HG03520 (cell line): ENCODE data around the gene FGF4.
"Not testable (repeated sequence)": the region's sequence is repeated elsewhere in the genome, so short reads cannot be mapped to it uniquely, and the experiment has no call there.

Source experiments
- ATAC-seq: cut with Tn5 transposase; IDR thresholded peaks from one replicate; pipeline ENCODE4 v1.9.1; 2021; ENCODE audit warnings: mild to moderate bottlenecking, moderate library complexity; ENCODE audit not compliant: unreplicated experiment

Gene FGF4

DNA sequence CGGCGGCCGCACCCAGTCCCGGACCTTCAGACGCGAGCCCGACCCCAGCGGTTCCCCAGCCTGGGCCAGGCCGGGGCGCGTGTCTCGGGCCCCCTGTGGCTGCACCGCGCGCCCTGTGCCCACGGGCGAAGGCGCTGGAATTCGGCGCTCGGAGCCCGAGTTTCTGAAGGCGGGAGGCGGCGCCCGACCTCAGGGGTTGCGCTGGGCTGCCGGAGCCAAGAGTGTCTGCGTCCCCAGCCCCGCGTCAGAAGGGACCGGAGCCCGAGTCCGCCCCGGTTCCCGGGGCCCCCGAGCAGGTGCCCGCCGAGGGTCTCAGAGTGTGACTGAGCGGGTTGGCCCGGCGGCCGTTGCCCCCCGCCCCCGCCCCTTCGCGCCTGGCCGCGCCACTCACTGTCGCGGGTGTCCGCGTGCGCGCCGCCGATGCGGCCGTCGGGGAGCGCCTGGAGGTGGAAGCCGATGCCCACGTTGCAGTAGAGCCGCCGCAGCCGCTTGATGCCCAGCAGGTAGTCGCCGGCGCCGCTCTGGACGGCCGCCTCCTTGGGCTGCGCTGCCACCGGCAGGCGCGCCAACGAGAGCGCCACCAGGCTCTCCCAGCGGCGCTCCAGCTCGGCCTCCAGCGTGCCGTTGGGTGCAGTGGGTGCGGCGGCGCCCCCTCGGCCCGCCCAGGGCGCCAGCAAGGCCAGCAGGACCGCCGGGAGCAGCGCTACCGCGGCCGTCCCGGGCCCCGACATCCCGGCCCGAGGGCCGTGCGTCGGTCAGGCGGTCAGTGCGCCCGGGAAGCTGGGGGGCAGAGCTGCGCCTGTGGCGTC, 583 bp downstream of the FGF4 start:
- ATAC-seq = no peak

DNA sequence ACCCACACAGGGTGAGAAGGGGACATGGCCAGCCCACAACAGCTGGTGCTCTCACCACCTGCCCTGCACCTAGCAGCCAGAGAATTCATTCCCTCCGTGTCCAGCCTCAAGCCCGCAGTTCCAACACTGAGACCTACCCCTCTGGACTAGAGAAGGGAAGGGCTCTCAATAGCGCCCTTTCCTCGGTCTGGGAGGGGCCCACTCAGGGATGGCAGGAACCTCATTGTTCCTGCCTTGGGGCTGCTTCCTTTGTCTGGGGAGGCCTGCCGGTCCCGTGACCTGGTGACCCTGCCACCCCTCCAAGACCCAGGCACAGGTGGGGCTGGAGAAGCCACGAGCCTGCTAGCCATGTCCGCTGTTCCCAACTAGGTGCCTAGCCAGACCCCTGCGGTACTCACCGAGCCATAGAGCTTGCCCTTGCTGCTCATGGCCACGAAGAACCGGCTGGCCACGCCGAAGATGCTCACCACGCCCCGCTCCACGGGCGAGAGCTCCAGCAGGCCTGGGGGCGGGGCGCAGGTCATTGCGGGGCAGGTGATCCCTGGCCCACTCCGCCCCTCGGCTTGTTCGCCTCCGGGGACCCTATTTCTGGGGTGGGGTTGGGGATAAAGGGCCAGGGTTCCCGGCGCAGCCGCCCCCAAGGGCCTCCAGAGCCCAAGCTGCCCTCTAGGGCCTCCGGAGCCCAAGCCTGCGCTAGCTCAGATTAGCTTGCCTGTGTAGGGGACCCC, 1.4 kb downstream of the FGF4 start:
- ATAC-seq = no peak

DNA sequence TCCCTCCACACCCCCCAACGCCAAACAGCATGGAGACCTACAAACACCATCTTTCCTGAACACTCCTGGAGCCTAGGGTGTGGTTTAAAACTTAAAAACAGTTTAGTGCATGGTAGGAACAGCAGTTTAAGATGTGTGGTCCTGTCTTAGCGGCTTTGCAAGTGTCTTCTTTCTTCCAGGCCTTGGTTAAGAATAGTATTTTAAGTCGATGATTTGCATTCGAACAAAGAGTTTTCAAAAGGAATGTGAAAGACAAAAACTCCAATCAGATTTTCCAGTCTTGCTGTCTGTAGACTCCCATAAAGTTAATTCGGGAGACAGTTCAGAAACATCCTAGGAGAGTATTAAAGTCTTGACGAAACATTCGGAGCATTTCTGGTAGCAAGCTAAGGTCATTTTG, 3.7 kb downstream of the FGF4 start:
- ATAC-seq = no peak

DNA sequence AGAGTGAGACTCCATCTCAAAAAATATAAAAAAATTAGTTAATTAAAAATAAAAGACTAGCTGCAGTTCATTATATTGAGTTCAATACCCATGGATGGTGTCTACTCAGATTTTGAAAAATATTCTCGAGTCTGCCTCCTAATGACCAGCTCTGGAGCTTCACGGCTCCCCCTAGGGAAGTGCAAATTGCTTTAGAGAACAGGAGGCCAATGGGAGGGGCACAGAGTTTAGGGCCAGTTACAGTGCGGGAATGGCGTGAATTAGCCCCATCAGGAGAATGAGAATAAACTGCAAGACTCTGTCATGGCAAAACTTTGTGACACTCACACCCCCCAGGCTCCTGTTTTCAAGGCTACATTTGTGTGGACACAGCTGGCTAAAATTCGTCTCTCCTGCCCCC, 4.6 kb downstream of the FGF4 start:
- no peak for ATAC-seq

DNA sequence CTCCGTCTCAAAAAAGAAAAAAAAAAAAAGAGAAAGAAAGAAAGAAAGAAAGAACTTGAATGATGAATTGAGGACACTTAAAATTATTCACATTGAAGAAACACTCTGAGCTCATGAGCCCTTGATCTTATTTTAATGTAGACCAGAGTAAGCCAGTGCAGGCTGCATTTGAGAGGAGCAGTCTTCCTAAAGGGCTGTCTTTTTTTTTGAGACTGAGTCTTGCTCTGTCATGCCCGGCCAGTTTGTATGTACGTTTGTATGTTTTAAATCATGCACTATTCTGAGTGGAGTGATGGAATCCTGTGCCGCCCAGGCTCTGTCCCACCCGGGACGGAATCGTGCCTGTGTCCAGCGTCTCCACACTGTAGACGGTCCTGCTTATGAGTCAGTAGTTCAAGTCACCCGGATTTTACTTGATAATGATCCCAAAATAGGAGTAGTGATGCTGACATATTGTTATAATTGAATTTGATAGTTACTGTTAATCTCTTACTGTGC, 9.6 kb downstream of the FGF4 start:
- no peak for ATAC-seq

DNA sequence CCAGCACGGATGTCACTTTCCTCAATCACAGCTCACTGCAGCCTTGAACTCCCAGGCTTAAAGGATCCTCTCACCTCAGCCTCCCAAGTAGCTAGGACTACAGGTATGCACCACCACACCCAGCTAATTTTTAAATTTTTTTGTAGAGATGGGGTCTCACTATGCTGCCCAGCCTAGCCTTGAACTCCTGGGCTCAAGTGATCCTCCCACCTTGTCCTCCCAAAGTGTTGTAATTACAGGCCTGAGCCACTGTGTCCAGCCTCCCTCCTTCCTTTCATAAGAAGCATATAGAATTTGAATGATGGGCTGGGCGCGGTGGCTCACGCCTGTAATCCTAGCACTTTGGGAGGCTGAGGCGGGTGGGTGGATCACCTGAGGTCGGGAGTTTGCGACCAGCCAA, 10.2 kb downstream of the FGF4 start:
- ATAC-seq = not testable (repeated sequence)

DNA sequence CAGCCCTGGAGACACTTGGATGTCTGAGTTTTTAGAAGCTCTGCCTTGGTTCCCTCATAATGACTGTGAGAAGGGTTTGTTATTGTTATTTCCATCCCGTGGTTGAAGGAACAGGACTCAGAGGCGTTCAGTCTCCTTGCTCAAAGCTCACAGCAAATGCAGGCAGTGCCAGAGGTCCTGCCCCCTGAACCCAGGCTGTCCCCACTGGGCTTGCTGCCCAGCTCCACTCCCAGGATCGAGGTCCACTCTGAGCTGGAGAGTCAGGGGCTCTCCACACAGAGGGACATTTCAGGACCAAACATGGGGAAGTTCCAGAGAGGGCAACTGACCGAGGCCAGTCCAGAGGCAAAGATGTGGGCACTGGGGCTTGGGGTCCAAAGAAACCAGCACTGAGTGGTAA, 14.8 kb downstream of the FGF4 start:
- no peak for ATAC-seq

DNA sequence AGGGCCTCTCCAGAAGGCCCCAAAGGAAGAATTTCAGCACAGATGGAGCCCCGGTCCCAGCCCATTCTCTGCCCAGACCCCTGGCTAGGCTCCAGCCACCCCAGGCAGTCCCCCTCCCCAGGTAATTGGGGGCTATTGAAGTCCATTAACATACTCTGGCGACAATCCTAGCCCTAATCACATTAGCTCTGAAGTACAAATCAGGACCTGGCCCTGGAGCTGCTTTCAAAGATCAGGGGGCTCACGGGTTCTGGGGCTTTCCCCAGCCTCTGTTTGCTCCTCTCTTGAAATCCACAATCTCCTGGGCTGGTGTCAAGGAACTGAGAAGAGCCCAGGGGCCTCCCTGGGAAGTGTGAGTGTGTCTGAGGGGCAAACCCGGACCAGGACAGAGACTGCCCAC, 22.3 kb downstream of the FGF4 start:
- no peak for ATAC-seq

DNA sequence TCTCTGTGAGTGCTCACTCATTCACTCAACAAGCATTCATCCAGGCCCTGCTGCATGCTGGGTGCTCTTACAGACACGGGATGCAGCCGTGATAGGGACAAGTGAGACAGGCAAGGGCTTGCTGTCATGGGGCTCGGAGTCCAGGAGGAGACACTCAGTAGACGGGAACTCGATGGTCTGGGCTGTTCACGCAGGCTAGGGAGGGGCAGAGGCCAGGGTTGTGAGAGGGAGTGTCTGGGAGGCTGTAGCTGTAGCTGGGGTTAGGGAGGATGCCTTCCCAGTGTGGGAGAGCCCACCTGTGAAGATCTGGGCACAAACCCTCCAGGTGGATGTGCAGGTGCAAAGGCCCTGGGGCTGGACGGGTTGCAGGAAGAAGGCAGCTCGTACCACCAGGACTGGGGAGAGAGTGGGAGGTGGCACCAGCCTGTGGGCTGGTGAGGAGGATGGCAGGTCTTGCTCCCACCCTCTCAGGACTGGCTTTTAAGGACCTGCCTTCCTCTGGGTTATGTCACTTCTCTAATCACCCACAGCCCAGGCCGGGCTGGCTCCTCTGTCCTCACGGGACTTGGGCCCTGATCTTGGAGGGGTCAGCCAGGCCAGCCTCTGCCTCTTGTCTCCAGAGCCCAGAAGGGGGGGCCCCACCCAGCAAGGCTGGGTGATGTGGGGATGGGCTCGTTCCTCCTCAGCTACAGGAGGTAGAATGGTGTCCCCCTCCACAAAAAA, 24.1 kb downstream of the FGF4 start:
- ATAC-seq = no peak

DNA sequence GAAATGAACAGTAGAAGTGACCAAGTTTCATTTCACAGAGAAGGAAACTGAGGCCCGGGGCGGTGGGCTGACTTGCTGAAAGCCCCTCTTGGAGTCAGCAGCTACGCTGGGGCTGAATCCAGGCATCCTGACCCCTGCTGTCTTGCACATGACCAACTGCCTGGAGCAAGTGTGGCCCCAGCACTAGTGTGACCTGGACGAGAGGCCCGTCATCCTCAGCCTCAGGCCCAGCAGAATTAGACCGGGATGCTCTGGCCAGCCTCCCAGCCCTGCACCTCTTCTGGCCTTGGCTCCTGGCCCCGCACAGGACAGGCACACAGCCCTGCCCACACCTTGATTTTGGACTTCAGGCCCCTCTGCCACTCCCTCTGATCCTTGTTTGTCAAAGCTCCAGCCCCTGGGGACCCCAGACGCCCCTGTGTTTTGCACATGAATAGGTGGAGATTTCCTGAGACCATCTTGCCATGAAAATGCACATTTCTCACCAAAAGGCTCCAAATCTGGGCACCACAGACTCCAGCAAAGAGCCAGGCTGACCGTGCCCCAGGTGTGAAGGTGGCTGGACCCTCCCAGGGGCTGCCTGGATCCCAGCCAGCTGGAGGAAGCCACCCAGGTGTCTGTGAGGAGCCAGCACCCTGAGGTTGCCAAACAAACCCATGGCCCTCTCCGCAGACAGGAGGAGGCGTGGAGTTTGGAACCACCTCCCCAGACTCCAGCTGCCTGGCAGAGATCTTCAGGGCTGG, 24.9 kb downstream of the FGF4 start:
- ATAC-seq = no peak

DNA sequence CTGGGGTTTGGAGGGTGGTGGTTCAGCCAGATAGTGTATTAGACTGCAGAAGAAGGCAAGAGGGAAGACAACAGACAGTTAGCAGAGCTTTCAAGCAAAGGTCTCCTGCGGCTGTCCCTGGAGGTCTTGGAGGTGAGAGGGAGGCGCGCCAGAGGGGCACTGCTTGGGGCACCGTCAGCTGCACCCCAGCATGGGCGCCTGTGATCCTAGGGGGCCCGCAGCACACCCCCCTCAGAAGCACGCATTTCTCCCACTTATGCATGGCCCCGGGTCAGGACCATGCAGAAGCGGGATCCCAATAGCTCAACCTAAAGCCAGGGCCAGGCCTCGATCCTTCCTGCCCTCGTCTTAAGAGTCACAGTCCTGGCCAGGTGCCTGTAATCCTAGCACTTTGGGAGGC, 26.5 kb downstream of the FGF4 start:
- ATAC-seq = no peak

DNA sequence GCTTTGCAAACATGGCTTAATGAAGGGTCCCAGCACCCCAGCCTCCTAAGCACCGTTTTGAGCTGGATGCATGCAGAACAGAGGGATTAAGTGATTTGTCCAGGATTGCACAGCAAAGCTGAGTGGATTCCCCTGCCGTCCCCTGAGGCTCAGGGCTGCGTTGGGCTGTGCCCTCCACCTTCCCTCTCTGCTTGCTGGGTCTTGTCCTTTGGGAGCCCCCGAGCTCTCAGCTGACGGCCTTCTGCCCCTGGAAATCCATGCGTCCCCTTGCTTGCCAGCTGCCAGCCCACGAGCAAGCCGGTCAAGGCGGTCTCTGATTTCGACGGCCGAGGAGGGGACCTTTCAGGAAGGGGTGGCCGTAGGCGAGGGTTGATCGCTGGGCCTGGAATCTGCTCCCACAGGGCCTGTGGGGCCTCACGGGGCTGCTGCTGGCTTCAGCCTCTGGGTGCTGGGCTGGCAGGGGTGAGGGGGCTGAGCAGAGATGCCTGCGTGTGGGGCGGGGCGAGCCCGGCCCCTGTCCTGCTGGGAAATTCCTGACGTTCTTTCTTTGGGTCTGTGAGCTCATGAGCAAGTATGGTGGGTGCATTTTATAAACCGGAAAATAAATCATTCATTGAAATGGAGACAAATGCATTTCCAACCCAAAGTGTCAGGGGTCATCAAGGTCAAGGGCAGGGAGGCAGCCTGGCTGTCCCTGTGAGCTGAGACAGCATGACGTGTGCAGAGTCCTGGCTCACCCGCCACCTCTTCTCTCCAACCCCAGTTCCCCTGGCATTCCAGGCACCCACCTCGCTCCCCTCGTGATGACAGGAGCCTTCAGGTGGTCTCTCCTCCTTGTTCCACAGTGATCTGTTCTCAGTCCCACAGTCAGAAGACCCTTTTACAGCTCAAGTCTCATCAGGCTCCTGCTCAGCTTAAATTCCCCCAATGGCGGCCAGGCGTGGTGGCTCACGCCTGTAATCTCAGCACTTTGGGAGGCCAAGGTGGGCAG, 28.1 kb downstream of the FGF4 start:
- ATAC-seq = no peak

DNA sequence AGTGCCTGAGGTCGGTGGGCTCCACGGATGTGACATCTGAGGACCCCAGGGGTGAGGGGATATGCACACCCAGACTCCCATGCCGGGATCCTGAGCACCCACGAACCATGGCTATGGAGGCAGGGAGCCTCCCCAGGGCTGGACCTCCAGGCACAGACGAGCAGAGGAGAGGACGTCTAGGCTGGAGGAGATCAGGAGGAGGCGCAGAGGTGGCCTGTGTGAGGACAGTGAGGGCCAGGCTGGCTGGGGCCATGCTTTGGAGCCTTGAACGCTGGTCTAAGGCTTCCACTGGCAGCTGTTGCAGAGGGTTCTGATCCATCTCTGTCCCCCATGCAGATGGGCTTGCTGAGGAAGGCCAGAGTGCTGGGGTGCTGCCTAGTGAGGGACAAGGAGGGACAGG, 29.0 kb downstream of the FGF4 start:
- no peak for ATAC-seq

DNA sequence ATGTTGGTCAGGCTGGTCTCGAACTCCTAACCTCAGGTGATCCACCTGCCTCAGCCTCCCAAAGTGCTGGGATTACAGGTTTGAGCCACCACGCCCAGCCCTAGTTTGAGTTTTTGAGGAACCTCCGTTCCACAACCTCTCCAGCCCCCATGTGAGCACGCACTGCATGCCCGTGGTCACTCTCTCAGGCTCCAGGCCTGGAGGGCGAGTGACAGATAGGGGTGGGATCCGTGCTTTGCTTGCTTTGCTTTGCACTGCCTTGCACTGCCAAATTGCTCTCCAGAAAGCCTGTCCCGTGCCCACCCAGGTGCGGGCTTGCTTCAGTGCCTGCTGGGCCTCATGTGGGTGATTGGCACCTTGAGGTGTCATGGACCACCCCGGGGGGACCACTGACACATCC, 29.9 kb downstream of the FGF4 start:
- no peak for ATAC-seq

DNA sequence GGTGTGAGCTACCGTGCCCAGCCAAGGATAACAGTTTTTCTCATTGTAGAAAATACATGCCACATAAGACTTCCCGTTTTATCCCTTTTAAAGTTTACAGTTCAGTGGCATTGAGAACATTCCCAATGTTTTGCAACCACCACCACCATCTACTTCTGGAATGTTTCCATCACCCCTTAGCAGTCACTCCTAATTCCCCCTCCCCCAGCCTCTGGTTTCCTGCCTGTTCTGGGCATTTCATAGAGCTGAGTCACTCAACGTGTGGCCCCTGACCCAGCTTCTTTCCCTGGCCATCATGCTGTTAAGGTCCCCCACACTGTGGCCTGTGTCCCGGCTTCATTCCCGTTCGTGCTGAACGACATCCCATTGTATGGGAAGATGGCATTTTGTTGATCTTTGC, 30.7 kb downstream of the FGF4 start:
- ATAC-seq = no peak

DNA sequence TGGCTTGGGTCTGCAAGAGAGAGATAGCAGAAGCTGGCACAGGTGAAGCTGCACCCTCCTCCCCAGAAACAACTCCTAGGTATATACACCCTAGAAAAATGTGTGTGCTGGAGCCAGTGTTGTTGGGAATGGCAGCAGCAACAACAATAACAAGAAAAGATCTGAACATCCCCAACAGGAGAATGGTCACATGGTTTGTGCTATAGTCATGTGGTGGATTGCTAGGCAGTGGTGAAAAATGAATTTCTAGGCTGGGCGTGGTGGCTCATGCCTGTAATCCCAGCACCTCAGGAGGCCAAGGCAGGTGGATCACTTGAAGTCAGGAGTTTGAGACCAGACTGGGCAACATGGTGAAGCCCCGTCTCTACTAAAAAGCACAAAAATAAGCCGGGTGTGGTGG, 40.3 kb downstream of the FGF4 start:
- no peak for ATAC-seq

DNA sequence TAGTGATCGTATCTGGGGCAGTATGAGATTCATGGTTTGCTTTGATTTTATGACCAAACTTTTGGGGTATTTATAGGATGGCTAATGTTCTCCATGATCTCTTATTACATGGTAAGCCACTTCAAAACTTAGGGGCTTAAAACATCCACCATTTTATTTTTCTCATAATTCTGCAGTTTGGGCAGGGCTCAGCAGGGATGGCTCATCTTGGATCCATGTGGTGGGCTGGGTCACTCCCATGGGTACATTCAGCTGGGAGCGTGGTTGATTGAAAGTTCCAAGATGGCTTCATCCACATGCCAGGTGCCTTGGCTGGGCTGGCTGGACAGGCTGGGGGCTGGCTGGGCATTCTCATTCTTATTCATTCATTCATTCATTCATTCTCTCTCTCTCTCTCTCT, 40.8 kb downstream of the FGF4 start:
- no peak for ATAC-seq

DNA sequence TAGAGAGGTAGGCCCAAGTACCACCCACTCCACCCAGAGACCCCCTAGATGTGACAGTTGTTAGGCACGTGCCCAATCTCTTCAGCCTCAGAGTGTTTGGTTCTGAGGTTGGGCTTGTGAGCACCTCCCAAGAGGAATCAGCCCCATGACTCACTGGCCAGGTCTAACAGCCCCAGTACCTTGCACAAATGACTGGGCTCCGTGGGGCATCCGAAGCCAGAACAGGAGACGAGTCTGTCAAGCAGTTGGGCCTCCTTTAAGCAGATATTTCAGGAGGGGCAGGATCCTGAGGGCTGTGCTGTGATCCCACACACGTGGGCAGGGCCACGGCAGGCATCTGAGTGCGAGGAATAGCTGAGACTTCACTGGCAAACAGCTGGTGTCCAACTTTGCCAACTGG, 42.2 kb downstream of the FGF4 start:
- no peak for ATAC-seq

DNA sequence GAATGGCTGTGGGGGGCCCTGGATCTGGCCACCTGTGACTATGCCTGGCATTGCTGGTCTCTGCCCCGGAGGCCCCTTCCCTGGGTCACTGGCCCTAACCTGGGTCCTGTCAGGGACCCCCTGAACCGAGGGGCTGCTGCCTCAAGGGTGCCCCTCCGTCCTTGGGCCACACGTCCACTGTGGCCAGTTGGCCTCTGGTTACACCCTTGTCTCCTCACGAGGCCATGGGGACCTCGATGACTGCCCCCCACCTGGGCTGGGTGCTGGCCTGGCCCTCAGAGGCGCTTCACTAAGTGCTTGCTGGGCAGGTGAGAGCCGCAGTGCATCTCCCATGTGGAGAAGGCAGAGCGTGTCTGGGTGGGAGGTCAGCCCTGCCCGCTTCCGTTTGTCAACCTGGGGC, 44.0 kb downstream of the FGF4 start:
- no peak for ATAC-seq

DNA sequence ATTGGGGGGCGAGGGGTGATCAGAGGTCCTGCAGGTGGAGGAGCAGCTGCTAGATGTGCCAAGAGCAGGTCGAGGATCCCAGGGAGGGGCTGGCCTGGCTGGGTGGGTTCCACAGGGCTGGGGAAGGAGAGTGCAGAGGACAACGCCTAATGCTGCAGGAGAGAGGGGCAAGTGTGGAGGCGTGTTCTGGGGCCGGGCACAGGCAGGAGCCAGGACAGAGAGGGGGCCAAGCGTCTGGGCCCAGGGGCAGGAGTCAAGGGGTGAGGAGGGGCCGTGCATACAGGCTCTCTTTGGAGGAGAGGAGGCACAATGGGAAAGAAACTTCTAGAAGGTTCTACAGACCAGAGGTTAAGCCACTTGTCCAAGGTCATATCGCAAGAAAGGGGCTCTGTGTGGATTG, 44.6 kb downstream of the FGF4 start:
- no peak for ATAC-seq
